Transverse colon (tissue), 4 donors: Measurements from ENCODE around the gene IDH1. TPM values are rescaled to one million over a fixed set of nuclear protein-coding genes. Genes with fewer than 3 reads are reported as not detected.

Source experiments
- DNase-seq: peaks from one replicate; pipeline ENCODE4 v3.0.0-alpha.2; 2019
- H3K27ac ChIP-seq, 4 donors: fragments of 200-600 bp; sonication (generic); 2 replicates each; pipeline ENCODE4 v1.5.1; 2016 to 2018; ENCODE audit warnings: inconsistent platforms in 4 of 4
- H3K27me3 ChIP-seq: fragments of 200-600 bp; sonication (generic); 2 replicates; pipeline ENCODE4 v1.5.1; 2017; ENCODE audit warnings: inconsistent platforms
- H3K36me3 ChIP-seq, 4 donors: fragments of 200-600 bp; sonication (generic); 2 replicates each; pipeline ENCODE4 v1.5.1; 2017 to 2019; ENCODE audit warnings: inconsistent platforms in 4 of 4
- H3K4me1 ChIP-seq, 4 donors: fragments of 200-600 bp; sonication (generic); 2 replicates each; pipeline ENCODE4 v1.5.1; 2017 to 2020; ENCODE audit warnings: inconsistent platforms in 4 of 4
- H3K4me3 ChIP-seq, 4 donors: fragments of 200-600 bp; sonication (generic); 1 replicate in 1 of 4; 2 replicates in 3 of 4; pipeline versions ENCODE4 v1.5.1 to v1.6.1; 2017 to 2019; ENCODE audit warnings: inconsistent platforms in 4 of 4
- H3K9me3 ChIP-seq, 2 donors: fragments of 200-600 bp; sonication (generic); 2 replicates each; pipeline ENCODE4 v1.5.1; 2017 to 2019; ENCODE audit warnings: inconsistent platforms in 2 of 2
- EP300 ChIP-seq: sonication (generic); formaldehyde crosslinking; IDR thresholded peaks from one replicate; pipeline ENCODE4 v1.6.1; 2017; ENCODE audit warnings: antibody characterized with exemption, low read depth
- POLR2A ChIP-seq: fragments of 450-650 bp; IDR thresholded peaks from one replicate; pipeline ENCODE4 v1.6.1; 2016; ENCODE audit warnings: antibody characterized with exemption, mild to moderate bottlenecking, moderate library complexity
- POLR2AphosphoS5 ChIP-seq, 3 donors: sonication (generic); formaldehyde crosslinking; IDR thresholded peaks; one replicate each; pipeline ENCODE4 v1.6.1; 2016; ENCODE audit warnings: antibody characterized with exemption in 3 of 3
- WGBS, 2 donors: methylation state at CpG; one replicate each; pipeline ENCODE4 v1.1.5; 2018; ENCODE audit warnings: low coverage in 1 of 2; 5-methylcytosine and 5-hydroxymethylcytosine counted together
- in situ Hi-C, 4 donors: fragments of 200-750 bp; cut with MboI; loops; one replicate each; pipeline versions ENCODE4 v1.15.0 to v1.15.1; 2017; ENCODE audit warnings: low sequenced_read_pairs in 3 of 4, low pct_ligation_motif_present in 1 of 4, low pct_unique_long_range_greater_than_20kb in 1 of 4
- intact Hi-C: fragments of 100-400 bp; cut with DNase I; formaldehyde crosslinking; loops from one replicate; pipeline ENCODE4 v1.15.1; 2023; ENCODE audit warnings: low total_unique reads
- total RNA-seq, 4 donors: library from RNA; depleted of rRNA; stranded (reverse); fragments of >200 nt; gene quantifications; one replicate each; pipeline ENCODE4 v1.1.0, GENCODE V29; 2016
- TF ChIP-seq, protein P1 (sequence below), 5 experiments: fragments of 200-600 bp in 3 of 5; fragments of 450-650 bp in 2 of 5; sonication (generic) in 3 of 5; IDR thresholded peaks; 1 replicate in 2 of 5; 2 replicates in 3 of 5; pipeline ENCODE4 v1.5.1; 2016 to 2017; ENCODE audit warnings: antibody characterized with exemption in 5 of 5, inconsistent platforms in 3 of 5, mild to moderate bottlenecking in 2 of 5, moderate library complexity in 1 of 5

The IDH1 gene
- total RNA-seq, 4 donors from 2014 or later = 47.9 to 164 (median 136) TPM

DNA sequence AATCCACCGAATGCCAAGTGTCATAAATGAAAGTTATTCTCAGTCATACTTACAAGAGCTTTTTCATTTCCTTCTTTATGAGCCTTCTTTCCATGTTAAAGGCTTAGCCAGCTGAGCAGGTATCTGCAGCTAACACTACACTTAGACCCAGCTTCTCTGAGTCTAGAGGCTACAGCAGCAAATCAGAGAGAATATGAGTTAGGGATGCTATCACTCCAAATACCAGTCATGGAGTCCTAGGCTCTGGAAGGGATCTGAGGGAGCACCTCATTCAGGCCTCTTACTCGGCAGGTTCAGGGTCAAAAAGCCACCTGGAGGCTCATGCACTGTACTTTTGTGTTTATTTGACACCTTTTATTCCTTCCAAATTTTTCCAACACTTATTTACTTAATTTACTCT, 68.0 kb downstream of the IDH1 start:
- H3K4me1 ChIP-seq = no peaks in the 10 kb centered on the region
- no peaks in the 10 kb centered on the region for H3K9me3 ChIP-seq
- no peaks in the 10 kb centered on the region for H3K36me3 ChIP-seq
- no peak overlapping the region for H3K4me3 ChIP-seq
- intact Hi-C loops (no loop called here), in situ Hi-C loops (no loop called here)
- DNase-seq = no peak
- 60 to 77% methylated on average over 1 to 2 of the region's 2 CpGs for WGBS, 2 donors
- no peak overlapping the region for H3K27ac ChIP-seq
- peaks cover 6% of the 10 kb centered on the region for H3K27me3 ChIP-seq
- TF ChIP-seq POLR2A (no peak), EP300 (no peak), POLR2AphosphoS5 (IDR thresholded peaks at IDR 0.05) (no peak)
- TF ChIP-seq, protein P1, sequence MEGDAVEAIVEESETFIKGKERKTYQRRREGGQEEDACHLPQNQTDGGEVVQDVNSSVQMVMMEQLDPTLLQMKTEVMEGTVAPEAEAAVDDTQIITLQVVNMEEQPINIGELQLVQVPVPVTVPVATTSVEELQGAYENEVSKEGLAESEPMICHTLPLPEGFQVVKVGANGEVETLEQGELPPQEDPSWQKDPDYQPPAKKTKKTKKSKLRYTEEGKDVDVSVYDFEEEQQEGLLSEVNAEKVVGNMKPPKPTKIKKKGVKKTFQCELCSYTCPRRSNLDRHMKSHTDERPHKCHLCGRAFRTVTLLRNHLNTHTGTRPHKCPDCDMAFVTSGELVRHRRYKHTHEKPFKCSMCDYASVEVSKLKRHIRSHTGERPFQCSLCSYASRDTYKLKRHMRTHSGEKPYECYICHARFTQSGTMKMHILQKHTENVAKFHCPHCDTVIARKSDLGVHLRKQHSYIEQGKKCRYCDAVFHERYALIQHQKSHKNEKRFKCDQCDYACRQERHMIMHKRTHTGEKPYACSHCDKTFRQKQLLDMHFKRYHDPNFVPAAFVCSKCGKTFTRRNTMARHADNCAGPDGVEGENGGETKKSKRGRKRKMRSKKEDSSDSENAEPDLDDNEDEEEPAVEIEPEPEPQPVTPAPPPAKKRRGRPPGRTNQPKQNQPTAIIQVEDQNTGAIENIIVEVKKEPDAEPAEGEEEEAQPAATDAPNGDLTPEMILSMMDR (IDR thresholded peaks at IDR 0.05) = no peak

DNA sequence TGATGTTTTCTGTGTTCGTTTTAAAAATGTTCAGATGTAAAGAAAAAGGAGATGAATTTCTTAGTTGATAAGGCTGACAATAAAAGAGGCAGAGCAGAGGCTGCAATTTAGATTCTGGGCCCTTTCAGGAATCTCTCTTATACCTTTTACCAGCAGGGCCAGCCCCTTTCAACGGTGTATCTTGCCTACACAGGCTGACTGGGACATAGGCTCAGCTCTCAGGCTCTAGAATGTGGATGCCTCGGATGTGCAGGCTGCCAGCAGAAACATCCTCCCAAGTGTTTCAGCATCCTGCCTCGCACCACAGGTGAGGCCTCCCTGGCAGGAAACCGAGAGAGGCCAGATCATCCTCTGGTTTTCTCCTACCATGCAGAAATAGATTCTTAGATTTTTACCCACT, 68.4 kb downstream of the IDH1 start:
- WGBS, 2 donors = 56 to 68% methylated on average over 4 to 5 of the region's 5 CpGs
- H3K4me3 ChIP-seq = no peak overlapping the region
- TF ChIP-seq POLR2A (no peak), POLR2AphosphoS5 (IDR thresholded peaks at IDR 0.05) (no peak)
- no peaks in the 10 kb centered on the region for H3K4me1 ChIP-seq
- intact Hi-C loops = no loop called here
- peaks cover 6% of the 10 kb centered on the region for H3K27me3 ChIP-seq
- in situ Hi-C loops = no loop called here
- H3K36me3 ChIP-seq = no peaks in the 10 kb centered on the region
- H3K27ac ChIP-seq = no peak overlapping the region
- H3K9me3 ChIP-seq = no peaks in the 10 kb centered on the region
- no peak for DNase-seq

Other genes starting within 250 kb of the IDH1 start
- gene PLEKHM3, start 229.5 kb downstream of the IDH1 start, total RNA-seq = 10 to 100 TPM; 19.1 to 26.5 (median 24.0) TPM
- gene CRYGD, start 130.5 kb downstream of the IDH1 start, total RNA-seq = not detected
- not detected for gene CRYGC, start 125.2 kb downstream of the IDH1 start, total RNA-seq
- not detected for gene CRYGB, start 108.9 kb downstream of the IDH1 start, total RNA-seq
- gene CRYGA, start 91.5 kb downstream of the IDH1 start, total RNA-seq = not detected
- gene C2orf80, start 65.0 kb downstream of the IDH1 start, total RNA-seq = not detected
- gene PIKFYVE, start 11.2 kb upstream of the IDH1 start, total RNA-seq = 10 to 100 TPM; 11.9 to 35.6 (median 18.0) TPM
- not detected for gene PTH2R, start 151.7 kb upstream of the IDH1 start, total RNA-seq